Gastroesophageal sphincter (tissue), 4 donors: ENCODE results near the gene DUSP16. TPM values are rescaled to one million over a fixed set of nuclear protein-coding genes. Genes with fewer than 3 reads are reported as not detected.
"Not testable (repeated sequence)": the region's sequence is repeated elsewhere in the genome, so short reads cannot be mapped to it uniquely, and the experiment has no call there.

ENCODE experiments used
- ATAC-seq: fragments of 150-250 bp; one replicate; pipeline ENCODE4 v1.9.1; 2016; ENCODE audit warnings: mild to moderate bottlenecking, moderate library complexity
- H3K27ac ChIP-seq, 4 donors: fragments of 200-600 bp; sonication (generic) in 3 of 4; 1 replicate in 3 of 4; 2 replicates in 1 of 4; pipeline ENCODE4 v1.5.1; 2016 to 2019
- H3K27me3 ChIP-seq: fragments of 200-600 bp; sonication (generic); one replicate; pipeline ENCODE4 v1.5.1; 2019
- H3K36me3 ChIP-seq, 2 donors: fragments of 200-600 bp; sonication (generic); one replicate each; pipeline ENCODE4 v1.5.1; 2019; ENCODE audit warnings: control low read depth in 1 of 2
- H3K4me1 ChIP-seq, 3 donors: fragments of 200-600 bp; sonication (generic); 1 replicate in 2 of 3; 2 replicates in 1 of 3; pipeline ENCODE4 v1.5.1; 2016 to 2019; ENCODE audit warnings: control low read depth in 2 of 3
- H3K4me3 ChIP-seq, 2 donors: fragments of 200-600 bp; sonication (generic); one replicate each; pipeline ENCODE4 v1.5.1; 2019; ENCODE audit warnings: mild to moderate bottlenecking in 1 of 2, moderate library complexity in 1 of 2
- H3K9me3 ChIP-seq, 3 donors: fragments of 200-600 bp; sonication (generic); one replicate each; pipeline ENCODE4 v1.5.1; 2017 to 2019; ENCODE audit warnings: control low read depth in 2 of 3
- EP300 ChIP-seq: sonication (generic); formaldehyde crosslinking; IDR thresholded peaks from one replicate; pipeline ENCODE4 v1.6.1; 2017; ENCODE audit warnings: antibody characterized with exemption, mild to moderate bottlenecking
- POLR2A ChIP-seq, 2 donors: fragments of 450-650 bp; IDR thresholded peaks; one replicate each; pipeline ENCODE4 v1.6.1; 2017; ENCODE audit warnings: antibody characterized with exemption in 2 of 2, mild to moderate bottlenecking in 2 of 2, moderate library complexity in 1 of 2
- POLR2AphosphoS5 ChIP-seq: sonication (generic); formaldehyde crosslinking; IDR thresholded peaks from one replicate; pipeline ENCODE4 v1.6.1; 2017; ENCODE audit warnings: antibody characterized with exemption
- WGBS, 2 donors: methylation state at CpG; one replicate each; pipeline ENCODE4 v1.1.5; 2018; ENCODE audit warnings: low coverage in 1 of 2; 5-methylcytosine and 5-hydroxymethylcytosine counted together
- total RNA-seq, 4 donors: library from RNA; depleted of rRNA; stranded (reverse); fragments of >200 nt; gene quantifications; one replicate each; pipeline ENCODE4 v1.1.0, GENCODE V29; 2016
- TF ChIP-seq, protein P1 (sequence below), 4 experiments: fragments of 200-600 bp in 2 of 4; fragments of 450-650 bp in 2 of 4; sonication (generic) in 1 of 4; IDR thresholded peaks; one replicate each; pipeline ENCODE4 v1.5.1; 2017 to 2019; ENCODE audit warnings: antibody characterized with exemption in 4 of 4, mild to moderate bottlenecking in 2 of 4, moderate library complexity in 2 of 4

The DUSP16 gene
- total RNA-seq, 4 donors from 2014 or later = 14.7 to 20.1 (median 17.1) TPM

DNA sequence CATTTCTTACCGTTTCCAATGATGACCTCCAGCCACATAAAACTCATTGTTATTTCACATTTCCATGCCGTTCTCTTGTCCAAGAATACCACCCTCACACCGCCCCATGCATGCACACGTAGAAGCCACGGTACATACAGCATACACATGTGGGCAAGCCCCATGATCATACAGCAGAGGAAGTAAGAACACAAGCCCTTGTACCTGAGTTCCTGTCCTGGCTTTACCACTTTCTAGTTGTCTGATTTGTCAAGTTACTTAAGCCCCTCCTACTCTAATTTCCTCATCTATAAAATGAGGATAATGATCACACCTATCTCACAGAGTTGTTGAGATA lies 59.9 kb downstream of the DUSP16 start:
- peaks cover 5 to 32% (median 15%) of the 10 kb centered on the region in 3 donors for H3K4me1 ChIP-seq
- H3K27ac ChIP-seq = no peak overlapping the region
- no peak for TF ChIP-seq POLR2A (IDR thresholded peaks at IDR 0.05)
- TF ChIP-seq EP300 = no peak
- TF ChIP-seq POLR2AphosphoS5 = no peak
- TF ChIP-seq, protein P1, sequence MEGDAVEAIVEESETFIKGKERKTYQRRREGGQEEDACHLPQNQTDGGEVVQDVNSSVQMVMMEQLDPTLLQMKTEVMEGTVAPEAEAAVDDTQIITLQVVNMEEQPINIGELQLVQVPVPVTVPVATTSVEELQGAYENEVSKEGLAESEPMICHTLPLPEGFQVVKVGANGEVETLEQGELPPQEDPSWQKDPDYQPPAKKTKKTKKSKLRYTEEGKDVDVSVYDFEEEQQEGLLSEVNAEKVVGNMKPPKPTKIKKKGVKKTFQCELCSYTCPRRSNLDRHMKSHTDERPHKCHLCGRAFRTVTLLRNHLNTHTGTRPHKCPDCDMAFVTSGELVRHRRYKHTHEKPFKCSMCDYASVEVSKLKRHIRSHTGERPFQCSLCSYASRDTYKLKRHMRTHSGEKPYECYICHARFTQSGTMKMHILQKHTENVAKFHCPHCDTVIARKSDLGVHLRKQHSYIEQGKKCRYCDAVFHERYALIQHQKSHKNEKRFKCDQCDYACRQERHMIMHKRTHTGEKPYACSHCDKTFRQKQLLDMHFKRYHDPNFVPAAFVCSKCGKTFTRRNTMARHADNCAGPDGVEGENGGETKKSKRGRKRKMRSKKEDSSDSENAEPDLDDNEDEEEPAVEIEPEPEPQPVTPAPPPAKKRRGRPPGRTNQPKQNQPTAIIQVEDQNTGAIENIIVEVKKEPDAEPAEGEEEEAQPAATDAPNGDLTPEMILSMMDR (IDR thresholded peaks at IDR 0.05) = no peak
- H3K36me3 ChIP-seq = peaks cover 0 to 4% of the 10 kb centered on the region in 2 donors
- WGBS, 2 donors = 97 to 98% methylated on average over 5 of the region's 5 CpGs
- H3K4me3 ChIP-seq = no peak overlapping the region
- no peaks in the 10 kb centered on the region for H3K9me3 ChIP-seq
- no peak for ATAC-seq
- H3K27me3 ChIP-seq = no peaks in the 10 kb centered on the region

DNA sequence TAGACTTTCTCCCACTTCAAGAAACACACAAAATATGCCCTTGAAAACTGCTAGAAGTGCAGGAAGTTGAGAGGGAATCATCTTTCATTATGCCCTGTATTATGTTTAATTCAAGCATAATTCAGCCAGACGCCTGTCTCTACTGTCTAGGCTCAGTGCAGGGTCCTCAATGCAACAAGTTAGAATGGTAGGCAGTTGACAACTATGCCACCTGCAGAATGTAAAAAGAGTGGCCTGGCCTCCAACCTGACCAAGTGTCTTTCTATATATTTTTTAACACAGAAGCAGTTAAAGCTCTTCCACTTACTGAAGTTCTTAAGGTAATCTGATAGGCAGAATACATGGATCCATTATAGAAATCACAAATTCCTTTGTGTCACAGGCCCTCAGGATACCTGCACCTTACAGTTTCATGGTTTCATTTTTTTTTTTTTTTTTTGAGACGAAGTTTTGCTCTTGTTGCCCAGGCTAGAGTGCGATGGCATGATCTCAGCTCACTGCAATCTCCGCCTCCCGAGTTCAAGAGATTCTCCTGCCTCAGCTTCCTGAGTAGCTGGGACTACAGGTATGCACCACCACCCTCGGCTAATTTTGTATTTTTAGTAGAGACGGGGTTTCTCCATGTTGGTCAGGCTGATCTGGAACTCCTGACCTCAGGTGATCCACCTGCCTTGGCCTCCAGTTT lies 60.4 kb downstream of the DUSP16 start:
- not testable (repeated sequence) for ATAC-seq, H3K36me3 ChIP-seq, H3K27me3 ChIP-seq, H3K4me3 ChIP-seq, H3K27ac ChIP-seq, H3K9me3 ChIP-seq
- peaks cover 5 to 27% (median 15%) of the 10 kb centered on the region in 3 donors for H3K4me1 ChIP-seq
- 93 to 97% methylated on average over 3 of the region's 7 CpGs for WGBS, 2 donors

DNA sequence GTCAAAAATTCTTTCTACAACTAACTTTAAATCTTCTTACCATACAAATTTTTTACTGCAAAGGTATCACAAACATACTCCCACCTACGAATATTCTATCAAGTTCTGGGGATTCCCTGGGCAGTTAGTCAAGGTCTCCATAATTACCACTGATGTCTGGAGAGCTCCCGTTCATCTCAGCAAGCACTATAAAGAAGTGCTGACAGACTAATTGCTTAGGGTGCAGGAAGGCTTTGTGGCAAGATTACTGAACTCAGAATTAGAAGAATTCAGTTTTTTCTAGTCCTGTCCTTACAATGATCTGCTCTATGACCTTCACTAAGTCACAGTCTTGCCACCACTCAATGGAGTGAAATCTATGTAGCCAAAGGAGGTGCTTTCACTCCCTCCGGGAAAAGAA lies 61.5 kb downstream of the DUSP16 start:
- Histone ChIP-seq H3K27me3 (no peaks in the 10 kb centered on the region), H3K4me3 (no peak overlapping the region), H3K4me1 (peaks cover 0 to 16% (median 9%) of the 10 kb centered on the region in 3 donors), H3K27ac (no peak overlapping the region), H3K9me3 (no peaks in the 10 kb centered on the region), H3K36me3 (peaks cover 0 to 8% of the 10 kb centered on the region in 2 donors)
- no peak for ATAC-seq
- TF ChIP-seq EP300 (no peak), POLR2AphosphoS5 (no peak), POLR2A (IDR thresholded peaks at IDR 0.05) (no peak)
- TF ChIP-seq, protein P1 (IDR thresholded peaks at IDR 0.05) = no peak
- WGBS, 2 donors = 52 to 74% methylated on average over 3 of the region's 3 CpGs

DNA sequence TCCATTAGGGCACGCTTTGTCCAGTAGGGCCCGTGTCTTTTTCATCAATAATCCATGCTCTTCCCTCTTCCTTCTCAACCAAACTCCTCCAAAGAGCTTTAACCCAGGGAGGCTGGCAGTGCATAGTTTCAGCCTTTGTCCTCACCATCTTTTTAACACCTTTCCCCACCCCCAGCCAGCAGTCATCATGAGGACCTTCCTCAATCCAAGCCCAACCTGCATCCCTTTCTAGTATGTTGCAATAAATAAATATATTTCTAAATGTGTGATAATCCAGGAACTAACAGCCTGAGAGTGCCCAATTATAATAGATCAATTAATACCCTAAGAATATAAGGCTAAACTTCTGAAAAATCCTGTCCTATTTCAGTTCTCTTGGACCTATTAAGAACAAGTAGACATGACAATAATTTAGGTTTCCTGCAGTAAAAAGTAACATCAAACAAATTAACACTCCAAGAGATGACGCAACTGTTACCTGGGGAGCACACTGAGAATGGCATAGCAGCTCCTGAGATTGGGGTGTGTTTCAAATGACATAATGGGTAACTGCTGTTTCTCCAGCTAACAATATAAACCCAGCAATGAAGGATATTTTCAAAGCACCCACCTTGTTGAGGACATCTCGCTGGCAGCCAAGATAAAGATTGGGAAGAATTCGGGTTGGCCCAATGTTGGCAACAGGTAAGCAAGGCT lies 62.6 kb downstream of the DUSP16 start:
- Histone ChIP-seq H3K4me1 (peaks cover 0 to 5% (median 2%) of the 10 kb centered on the region in 3 donors), H3K27me3 (no peaks in the 10 kb centered on the region), H3K36me3 (peaks cover 0 to 13% of the 10 kb centered on the region in 2 donors), H3K27ac (no peak overlapping the region), H3K9me3 (no peaks in the 10 kb centered on the region), H3K4me3 (no peak overlapping the region)
- 85 to 94% methylated on average over 4 to 5 of the region's 5 CpGs for WGBS, 2 donors
- ATAC-seq = no peak
- TF ChIP-seq POLR2AphosphoS5 (no peak), POLR2A (IDR thresholded peaks at IDR 0.05) (no peak), EP300 (no peak)
- TF ChIP-seq, protein P1 (IDR thresholded peaks at IDR 0.05) = no peak

DNA sequence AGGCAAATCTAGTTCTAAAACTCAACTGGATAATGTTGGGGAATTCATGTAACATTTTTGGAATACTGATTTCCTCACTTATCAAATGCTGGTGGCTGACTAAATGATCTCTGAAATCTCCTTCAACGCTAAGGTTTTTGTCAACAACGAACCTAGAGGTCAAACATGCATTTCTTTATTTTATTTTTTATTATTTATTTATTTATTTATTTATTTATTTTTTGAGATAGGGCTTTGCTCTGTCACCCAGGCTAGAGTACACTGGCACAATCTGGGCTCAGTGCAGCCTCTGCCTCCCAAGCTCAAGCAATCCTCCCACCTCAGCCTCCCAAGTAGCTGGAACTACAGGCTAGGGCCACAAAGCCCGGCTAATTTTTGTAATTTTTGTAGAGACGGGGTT lies 64.5 kb downstream of the DUSP16 start:
- Histone ChIP-seq H3K27ac (no peak overlapping the region), H3K36me3 (peaks cover 0 to 13% of the 10 kb centered on the region in 2 donors), H3K27me3 (no peaks in the 10 kb centered on the region), H3K4me3 (no peak overlapping the region), H3K9me3 (no peaks in the 10 kb centered on the region), H3K4me1 (no peaks in the 10 kb centered on the region)
- WGBS, 2 donors = 91 to 92% methylated on average over 4 of the region's 4 CpGs
- no peak for TF ChIP-seq EP300
- TF ChIP-seq, protein P1 (IDR thresholded peaks at IDR 0.05) = no peak
- no peak for TF ChIP-seq POLR2A (IDR thresholded peaks at IDR 0.05)
- no peak for TF ChIP-seq POLR2AphosphoS5
- ATAC-seq = no peak
